IgD-negative memory B cell (primary cell): ENCODE measurements around the gene CCDC192. TPM values are rescaled to one million over a fixed set of nuclear protein-coding genes. Genes with fewer than 3 reads are reported as not detected.
"Not testable (repeated sequence)": the region's sequence is repeated elsewhere in the genome, so short reads cannot be mapped to it uniquely, and the experiment has no call there.

Experiments
- H3K27ac Mint-ChIP-seq, 3 donors: one replicate each; pipeline ENCODE4 v1.8.0; 2020 to 2022; ENCODE audit warnings: mild to moderate bottlenecking in 3 of 3, mixed read lengths in 3 of 3, moderate library complexity in 1 of 3
- H3K27me3 Mint-ChIP-seq: one replicate; pipeline ENCODE4 v1.8.0; 2021; ENCODE audit warnings: mixed read lengths
- H3K36me3 Mint-ChIP-seq: one replicate; pipeline ENCODE4 v1.8.0; 2020; ENCODE audit warnings: mild to moderate bottlenecking, mixed read lengths
- H3K4me1 Mint-ChIP-seq, 3 donors: one replicate each; pipeline ENCODE4 v1.8.0; 2020 to 2022; ENCODE audit warnings: mixed read lengths in 3 of 3, mild to moderate bottlenecking in 1 of 3
- H3K4me3 Mint-ChIP-seq, 4 donors: one replicate each; pipeline ENCODE4 v1.8.0; 2020 to 2022; ENCODE audit warnings: mild to moderate bottlenecking in 4 of 4, mixed read lengths in 4 of 4, moderate library complexity in 3 of 4
- H3K9me3 Mint-ChIP-seq, 3 donors: one replicate each; pipeline ENCODE4 v1.8.0; 2020 to 2021; ENCODE audit warnings: mixed read lengths in 3 of 3, mild to moderate bottlenecking in 1 of 3
- polyA plus RNA-seq: library from polyadenylated mRNA; unstranded; fragments of 300-500 nt; fragmentation: Illumina TruSeq; gene quantifications from one replicate; pipeline ENCODE4 v1.2.3, GENCODE V29; 2021

Gene CCDC192
- polyA plus RNA-seq, 1 donor from 2014 or later = not detected

- H3K27me3 Mint-ChIP-seq = peaks cover 5% of the 10 kb centered on the region
- no peaks in the 10 kb centered on the region for H3K36me3 Mint-ChIP-seq
- H3K4me3 Mint-ChIP-seq = no peak overlapping the region
- no peaks in the 10 kb centered on the region for H3K4me1 Mint-ChIP-seq
- H3K27ac Mint-ChIP-seq = no peak overlapping the region
- peaks cover 0 to 2% (median under 1%) of the 10 kb centered on the region in 3 donors for H3K9me3 Mint-ChIP-seq
Observed at GRCh38 chr5:127830157-127830556, 127.0 kb downstream of the CCDC192 start.

DNA sequence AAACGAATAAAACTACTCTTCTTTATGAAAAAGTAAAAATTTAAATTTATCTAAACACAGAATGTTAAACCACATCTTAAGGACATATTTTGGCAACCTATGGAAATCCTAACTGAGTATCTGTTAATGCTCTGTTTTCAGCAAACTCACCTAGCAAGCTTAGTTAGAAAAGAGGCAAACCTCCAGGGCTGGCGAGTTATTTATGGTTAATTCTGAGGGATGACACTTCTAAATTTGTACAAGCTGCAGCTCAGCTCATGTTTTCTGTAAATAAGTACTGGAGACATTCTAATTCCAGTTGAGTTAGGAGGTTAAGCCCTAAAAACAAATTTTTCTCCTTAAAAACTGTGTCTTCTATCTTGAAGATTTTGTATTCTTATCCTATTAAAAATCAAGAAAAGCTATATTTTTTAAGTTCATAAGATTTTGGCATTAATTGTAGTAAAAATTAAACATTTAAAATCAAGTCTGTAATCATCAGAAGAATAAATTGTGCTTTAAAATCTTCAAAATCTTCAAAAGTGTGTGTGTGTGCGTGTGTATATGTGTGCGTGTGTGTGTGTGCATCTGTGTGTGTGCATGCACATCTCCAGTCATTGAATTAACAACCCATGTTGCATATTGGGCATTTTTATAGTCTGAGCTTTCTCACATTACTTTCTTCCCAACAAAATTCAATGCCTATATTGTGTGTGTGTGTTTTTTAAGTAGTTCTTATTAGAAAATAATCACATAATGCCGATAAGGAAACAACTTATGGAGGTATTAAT is 127.8 kb downstream of the CCDC192 start:
- Mint-ChIP-seq H3K9me3 (peaks cover 1 to 9% (median 2%) of the 10 kb centered on the region in 3 donors), H3K27me3 (peaks cover 5% of the 10 kb centered on the region), H3K4me3 (no peak overlapping the region), H3K27ac (no peak overlapping the region), H3K36me3 (no peaks in the 10 kb centered on the region), H3K4me1 (no peaks in the 10 kb centered on the region)

- no peak overlapping the region for H3K4me3 Mint-ChIP-seq
- no peak overlapping the region for H3K27ac Mint-ChIP-seq
- H3K9me3 Mint-ChIP-seq = peaks cover 1 to 9% (median 2%) of the 10 kb centered on the region in 3 donors
- no peaks in the 10 kb centered on the region for H3K36me3 Mint-ChIP-seq
- H3K4me1 Mint-ChIP-seq = no peaks in the 10 kb centered on the region
- H3K27me3 Mint-ChIP-seq = peaks cover 5% of the 10 kb centered on the region
Observed at GRCh38 chr5:127832067-127832466, 128.9 kb downstream of the CCDC192 start.

DNA sequence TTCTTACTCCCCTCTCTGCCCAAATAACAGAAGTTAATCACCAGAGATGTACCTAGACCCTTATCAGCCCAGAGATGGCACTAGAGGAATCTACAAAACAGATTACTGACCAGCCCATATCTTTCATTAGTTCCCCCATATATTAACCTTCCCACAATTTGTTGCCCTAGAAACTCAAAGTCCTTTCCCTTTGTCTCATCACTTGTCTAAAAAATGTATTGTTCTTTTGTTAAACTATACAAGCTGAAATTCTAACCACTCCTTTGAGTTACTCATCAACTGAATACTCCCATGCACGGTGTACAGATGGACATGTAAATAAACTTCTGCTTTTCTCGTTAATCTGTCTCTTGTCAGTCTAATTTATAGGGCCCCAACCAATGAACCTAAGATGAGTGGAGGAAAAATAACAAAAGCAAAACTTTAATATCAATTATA is 130.9 kb downstream of the CCDC192 start:
- H3K36me3 Mint-ChIP-seq = no peaks in the 10 kb centered on the region
- H3K27ac Mint-ChIP-seq = no peak overlapping the region
- H3K27me3 Mint-ChIP-seq = no peaks in the 10 kb centered on the region
- H3K4me3 Mint-ChIP-seq = no peak overlapping the region
- H3K9me3 Mint-ChIP-seq = peaks cover 0 to 9% (median 1%) of the 10 kb centered on the region in 3 donors
- H3K4me1 Mint-ChIP-seq = no peaks in the 10 kb centered on the region

- Mint-ChIP-seq H3K9me3 (peaks cover 0 to 9% (median 1%) of the 10 kb centered on the region in 3 donors), H3K36me3 (no peaks in the 10 kb centered on the region), H3K4me1 (no peaks in the 10 kb centered on the region), H3K27ac (no peak overlapping the region), H3K27me3 (no peaks in the 10 kb centered on the region), H3K4me3 (no peak overlapping the region)
Observed at GRCh38 chr5:127834554-127834953, 131.4 kb downstream of the CCDC192 start.

- no peak overlapping the region for H3K27ac Mint-ChIP-seq
- H3K9me3 Mint-ChIP-seq = peaks cover 0 to 9% (median 1%) of the 10 kb centered on the region in 3 donors
Observed at GRCh38 chr5:127838661-127839060, 135.5 kb downstream of the CCDC192 start.

GRCh38 chr5:127839072-127839471 is 135.9 kb downstream of the CCDC192 start:
- no peaks in the 10 kb centered on the region for H3K27me3 Mint-ChIP-seq
- peaks cover 0 to 2% (median 0%) of the 10 kb centered on the region in 3 donors for H3K4me1 Mint-ChIP-seq
- no peak overlapping the region for H3K4me3 Mint-ChIP-seq
- no peak overlapping the region for H3K27ac Mint-ChIP-seq
- H3K9me3 Mint-ChIP-seq = peaks cover 0 to 9% (median 1%) of the 10 kb centered on the region in 3 donors
- no peaks in the 10 kb centered on the region for H3K36me3 Mint-ChIP-seq

More at GRCh38 chr5:127838661-127839060, 135.5 kb downstream of the CCDC192 start:
- no peaks in the 10 kb centered on the region for H3K36me3 Mint-ChIP-seq
- H3K27me3 Mint-ChIP-seq = no peaks in the 10 kb centered on the region
- no peak overlapping the region for H3K4me3 Mint-ChIP-seq
- H3K4me1 Mint-ChIP-seq = peaks cover 0 to 2% (median 0%) of the 10 kb centered on the region in 3 donors

GRCh38 chr5:127839496-127840197 is 136.5 kb downstream of the CCDC192 start:
- H3K27ac Mint-ChIP-seq = no peak overlapping the region
- no peak overlapping the region for H3K4me3 Mint-ChIP-seq
- no peaks in the 10 kb centered on the region for H3K36me3 Mint-ChIP-seq
- H3K27me3 Mint-ChIP-seq = no peaks in the 10 kb centered on the region
- H3K4me1 Mint-ChIP-seq = peaks cover 0 to 2% (median 0%) of the 10 kb centered on the region in 3 donors
- H3K9me3 Mint-ChIP-seq = peaks cover 0 to 9% (median 1%) of the 10 kb centered on the region in 3 donors

GRCh38 chr5:127840198-127840524 is 137.0 kb downstream of the CCDC192 start:
- Mint-ChIP-seq H3K27me3 (no peaks in the 10 kb centered on the region), H3K36me3 (no peaks in the 10 kb centered on the region), H3K4me3 (no peak overlapping the region), H3K9me3 (peaks cover 0 to 8% (median 1%) of the 10 kb centered on the region in 3 donors), H3K27ac (no peak overlapping the region), H3K4me1 (peaks cover 0 to 2% (median 0%) of the 10 kb centered on the region in 3 donors)

- Mint-ChIP-seq H3K27me3 (no peaks in the 10 kb centered on the region), H3K9me3 (peaks cover 0 to 2% (median 0%) of the 10 kb centered on the region in 3 donors), H3K36me3 (no peaks in the 10 kb centered on the region), H3K4me1 (peaks cover 0 to 2% (median 0%) of the 10 kb centered on the region in 3 donors), H3K4me3 (no peak overlapping the region), H3K27ac (no peak overlapping the region)
Observed at GRCh38 chr5:127840809-127841208, 137.6 kb downstream of the CCDC192 start.

DNA sequence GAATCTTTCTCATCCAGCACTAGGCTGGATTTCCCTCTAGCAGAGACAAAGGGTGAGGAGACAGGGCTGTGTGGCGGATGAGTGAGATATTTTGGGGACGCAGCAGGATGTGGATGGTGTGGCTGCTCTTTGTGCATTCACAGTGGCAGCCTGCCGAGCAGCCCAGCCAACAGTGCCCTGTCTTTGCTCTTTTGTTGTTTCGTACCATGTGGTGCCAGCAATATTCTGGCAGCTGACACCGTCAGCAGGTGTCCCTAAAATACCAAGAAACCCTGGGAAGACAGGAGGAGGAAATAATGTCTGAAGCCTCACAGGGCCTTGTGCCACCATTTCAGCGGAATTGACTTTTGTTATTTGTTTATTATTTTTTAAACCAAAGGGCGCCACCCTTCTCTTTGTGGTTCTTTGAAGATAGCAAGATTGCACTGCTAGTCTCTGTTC is 141.4 kb downstream of the CCDC192 start:
- Mint-ChIP-seq H3K4me1 (peaks cover 0 to 2% (median 0%) of the 10 kb centered on the region in 3 donors), H3K27me3 (no peaks in the 10 kb centered on the region), H3K27ac (no peak overlapping the region), H3K36me3 (no peaks in the 10 kb centered on the region), H3K9me3 (no peaks in the 10 kb centered on the region), H3K4me3 (no peak overlapping the region)

GRCh38 chr5:127846884-127847283 is 143.7 kb downstream of the CCDC192 start:
- H3K9me3 Mint-ChIP-seq = no peaks in the 10 kb centered on the region
- no peaks in the 10 kb centered on the region for H3K27me3 Mint-ChIP-seq
- H3K27ac Mint-ChIP-seq = no peak overlapping the region
- no peaks in the 10 kb centered on the region for H3K4me1 Mint-ChIP-seq
- H3K4me3 Mint-ChIP-seq = no peak overlapping the region
- peaks cover 2% of the 10 kb centered on the region for H3K36me3 Mint-ChIP-seq

DNA sequence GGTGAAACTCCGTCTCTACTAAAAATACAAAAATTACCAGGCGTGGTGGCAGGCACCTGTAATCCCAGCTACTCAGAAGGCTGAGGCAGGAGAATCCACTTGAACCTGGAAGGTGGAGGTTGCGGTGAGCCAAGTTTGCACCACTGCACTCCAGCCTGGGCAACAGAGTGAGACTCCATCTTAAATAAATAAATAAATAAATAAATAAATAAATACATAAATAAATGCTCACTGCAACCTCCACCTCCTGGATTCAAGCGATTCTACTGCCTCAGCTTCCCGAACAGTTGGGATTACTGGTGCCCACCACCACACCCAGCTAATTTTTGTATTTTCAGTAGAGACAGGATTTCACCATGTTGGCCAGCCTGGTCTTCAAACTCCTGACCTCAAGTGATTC is 144.4 kb downstream of the CCDC192 start:
- not testable (repeated sequence) for H3K9me3 Mint-ChIP-seq, H3K36me3 Mint-ChIP-seq, H3K27ac Mint-ChIP-seq, H3K4me1 Mint-ChIP-seq, H3K4me3 Mint-ChIP-seq, H3K27me3 Mint-ChIP-seq

- H3K27me3 Mint-ChIP-seq = no peaks in the 10 kb centered on the region
- peaks cover 2% of the 10 kb centered on the region for H3K36me3 Mint-ChIP-seq
- H3K27ac Mint-ChIP-seq = no peak overlapping the region
- H3K4me3 Mint-ChIP-seq = no peak overlapping the region
- H3K4me1 Mint-ChIP-seq = no peaks in the 10 kb centered on the region
- no peaks in the 10 kb centered on the region for H3K9me3 Mint-ChIP-seq
Observed at GRCh38 chr5:127848098-127848497, 144.9 kb downstream of the CCDC192 start.

DNA sequence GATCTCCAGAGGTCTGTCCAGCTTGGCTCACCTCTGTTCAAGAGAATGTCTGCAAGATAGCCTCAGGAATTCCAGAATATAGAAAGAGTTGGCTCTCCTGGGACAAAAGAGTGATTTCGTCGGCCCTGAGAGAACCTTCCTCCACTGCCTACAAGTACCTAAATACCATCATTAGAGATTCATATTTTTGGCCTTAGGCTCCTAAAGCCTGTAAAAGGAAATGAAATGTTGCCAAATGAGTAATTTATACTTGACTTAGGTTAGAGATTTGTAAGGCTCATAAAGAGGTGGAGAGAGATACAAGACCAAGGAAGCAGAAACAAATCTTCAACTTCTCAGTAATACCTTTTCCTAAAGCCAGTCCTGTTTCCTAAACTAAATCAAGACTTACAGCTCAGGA is 146.2 kb downstream of the CCDC192 start:
- Mint-ChIP-seq H3K36me3 (peaks cover 2% of the 10 kb centered on the region), H3K4me3 (no peak overlapping the region), H3K27ac (no peak overlapping the region), H3K4me1 (no peaks in the 10 kb centered on the region), H3K27me3 (no peaks in the 10 kb centered on the region), H3K9me3 (no peaks in the 10 kb centered on the region)
